GM19455 (cell line): ENCODE data around the gene RC3H2.
A peak's percentile ranks its signal among the peaks of the same experiment; 100 is the strongest.
"Not testable (repeated sequence)": the region's sequence is repeated elsewhere in the genome, so short reads cannot be mapped to it uniquely, and the experiment has no call there.

Source experiments
- ATAC-seq: cut with Tn5 transposase; IDR thresholded peaks from one replicate; pipeline ENCODE4 v1.9.1; 2021; ENCODE audit not compliant: unreplicated experiment

The RC3H2 gene

GRCh38 chr9:122922713-122923112, 17.6 kb upstream of the RC3H2 start:
- no peak for ATAC-seq

DNA sequence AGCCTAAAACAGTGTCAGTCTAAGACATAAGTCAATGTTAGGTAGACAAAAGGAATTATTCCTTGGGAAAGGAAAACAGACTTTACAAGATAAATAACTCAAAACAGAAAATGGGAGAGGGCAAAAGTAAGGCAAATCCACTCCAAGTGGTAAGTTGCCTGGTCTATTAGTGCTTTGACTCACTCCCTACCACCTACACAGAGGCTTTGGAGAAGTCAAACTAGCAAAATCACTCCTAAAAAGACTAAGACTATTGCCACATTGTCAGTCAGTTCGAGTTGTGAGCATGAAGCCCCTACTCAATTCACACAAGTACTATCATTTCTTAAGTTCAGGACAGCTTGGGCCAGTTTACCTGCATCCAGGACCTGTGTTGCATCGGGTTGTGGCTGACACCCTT, 13.2 kb upstream of the RC3H2 start:
- no peak for ATAC-seq

DNA sequence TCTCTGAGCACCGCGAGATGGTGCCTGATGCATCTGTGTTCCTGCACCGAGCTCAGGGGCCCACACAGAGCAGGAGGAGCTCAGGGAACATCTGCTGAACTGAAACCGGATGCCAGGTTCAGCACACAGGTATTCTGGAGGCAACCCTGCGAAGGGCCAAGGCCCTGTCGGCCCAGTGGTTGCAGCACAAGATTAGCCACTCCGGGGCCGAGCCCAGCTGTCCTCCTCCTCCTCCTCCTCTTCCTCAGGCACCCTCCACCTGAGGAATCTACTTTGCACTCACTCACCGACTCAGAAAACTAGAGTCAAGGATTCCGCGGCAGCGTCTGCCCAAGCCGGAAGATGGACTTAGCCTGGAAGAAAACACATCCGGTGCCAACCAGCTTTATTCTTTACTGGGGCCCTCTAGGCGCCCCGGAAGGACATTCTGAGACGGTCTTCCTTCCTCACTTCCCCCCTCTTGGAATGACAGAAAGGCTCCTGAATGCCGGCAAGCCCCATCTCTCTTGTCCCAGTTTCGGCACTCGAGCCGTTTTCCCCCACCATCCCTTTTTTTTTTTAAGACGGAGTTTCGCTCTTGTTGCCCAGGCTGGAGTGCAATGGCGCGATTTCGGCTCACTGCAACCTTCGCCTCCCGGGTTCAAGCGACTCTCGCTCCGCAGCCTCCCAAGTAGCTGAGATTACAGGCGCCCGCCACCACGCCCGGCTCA, 8.0 kb upstream of the RC3H2 start, which contains the start of gene ZBTB6:
ZBTB6 (minus strand) TSS at position 360 of the 710 bp plus-strand sequence. CDS start 1,251 bp downstream, outside the sequence.
- peak; percentile 95 for ATAC-seq

- ATAC-seq, result no peak
Measured at GRCh38 chr9:122912671-122912963, 7.5 kb upstream of the RC3H2 start.

GRCh38 chr9:122906122-122906521, 963 bp upstream of the RC3H2 start:
- ATAC-seq, result not testable (repeated sequence)

- ATAC-seq, result peak; percentile 23
Measured at GRCh38 chr9:122904466-122904822, 715 bp downstream of the RC3H2 start.

DNA sequence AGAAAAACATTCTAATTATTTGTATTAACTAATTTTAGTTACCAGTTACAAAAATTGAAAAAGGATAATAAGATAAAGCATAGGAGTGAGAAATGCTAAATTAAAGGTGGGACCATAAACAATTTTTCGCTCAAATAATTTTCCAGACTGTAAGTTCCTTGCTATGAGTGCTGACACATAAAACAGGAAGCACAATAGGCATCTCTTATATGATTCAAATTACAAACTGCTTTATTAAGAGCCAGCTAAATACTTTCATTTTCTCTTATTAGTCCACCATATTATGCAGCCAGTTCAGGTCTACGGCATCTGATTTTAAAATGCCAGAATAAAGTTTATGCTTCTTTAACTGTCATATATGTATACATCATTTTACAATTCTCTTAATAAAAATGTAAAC, 4.4 kb downstream of the RC3H2 start:
- ATAC-seq, result no peak

GRCh38 chr9:122897969-122898368, 7.2 kb downstream of the RC3H2 start:
- no peak for ATAC-seq

- ATAC-seq, result no peak
Measured at GRCh38 chr9:122888480-122888879, 16.7 kb downstream of the RC3H2 start.

DNA sequence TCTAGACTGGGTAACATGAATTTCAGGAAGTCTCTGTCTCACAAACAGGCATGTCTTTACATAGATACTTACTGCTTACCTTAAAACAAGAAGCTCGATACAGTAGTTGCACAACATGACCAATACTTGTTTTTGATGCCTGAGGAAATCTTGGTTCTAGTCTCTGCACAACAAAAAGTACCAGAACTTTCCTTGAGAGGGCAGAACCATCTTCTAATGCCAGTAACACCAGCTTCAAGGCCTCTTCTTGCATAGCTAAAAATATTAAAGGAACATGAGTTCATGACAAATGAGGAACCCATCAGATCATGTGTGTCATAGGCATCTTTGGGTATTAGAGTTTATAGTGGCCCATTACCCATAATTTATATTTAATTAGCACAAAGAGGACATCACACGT, 22.0 kb downstream of the RC3H2 start:
- no peak for ATAC-seq

DNA sequence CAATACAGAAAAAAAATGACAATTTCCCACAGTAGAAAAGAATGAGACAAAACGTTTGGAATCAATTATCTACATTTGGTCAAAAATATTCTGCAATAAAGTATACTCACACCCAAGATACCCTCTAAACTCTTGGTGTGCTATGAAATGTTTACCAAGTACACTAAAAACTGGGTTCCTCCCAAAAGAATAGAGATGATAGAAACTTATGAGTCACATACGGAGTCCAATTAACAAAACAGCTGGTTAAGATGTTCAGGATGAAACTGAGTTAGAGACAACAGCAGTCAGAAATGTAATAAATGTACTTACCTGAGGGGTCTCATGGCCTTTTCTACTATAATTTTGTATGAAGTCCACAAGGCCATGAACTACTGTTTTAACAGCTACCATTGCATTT, 25.7 kb downstream of the RC3H2 start:
- no peak for ATAC-seq

DNA sequence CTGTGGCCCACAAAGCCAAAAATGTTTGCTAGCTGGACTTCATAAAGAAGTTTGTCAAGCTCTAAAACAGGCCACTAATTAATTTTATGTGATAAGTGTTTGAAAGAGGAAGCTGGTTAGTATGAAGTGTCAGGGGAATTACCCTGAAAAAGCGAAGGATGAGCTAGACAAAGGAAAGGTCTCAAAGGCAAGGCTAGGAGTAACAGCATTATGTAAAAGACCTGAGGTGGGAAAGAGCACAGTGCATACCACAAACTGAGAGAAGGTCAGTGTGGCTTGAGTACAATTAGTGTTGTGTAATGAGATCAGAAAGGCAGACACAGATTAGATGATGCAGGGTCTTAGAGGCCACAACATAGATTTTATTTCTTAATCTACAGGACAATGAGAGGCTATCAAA, 29.6 kb downstream of the RC3H2 start:
- no peak for ATAC-seq

- not testable (repeated sequence) for ATAC-seq
Measured at GRCh38 chr9:122867276-122867675, 37.9 kb downstream of the RC3H2 start.

- ATAC-seq, result no peak
Measured at GRCh38 chr9:122866079-122866478, 39.1 kb downstream of the RC3H2 start.

DNA sequence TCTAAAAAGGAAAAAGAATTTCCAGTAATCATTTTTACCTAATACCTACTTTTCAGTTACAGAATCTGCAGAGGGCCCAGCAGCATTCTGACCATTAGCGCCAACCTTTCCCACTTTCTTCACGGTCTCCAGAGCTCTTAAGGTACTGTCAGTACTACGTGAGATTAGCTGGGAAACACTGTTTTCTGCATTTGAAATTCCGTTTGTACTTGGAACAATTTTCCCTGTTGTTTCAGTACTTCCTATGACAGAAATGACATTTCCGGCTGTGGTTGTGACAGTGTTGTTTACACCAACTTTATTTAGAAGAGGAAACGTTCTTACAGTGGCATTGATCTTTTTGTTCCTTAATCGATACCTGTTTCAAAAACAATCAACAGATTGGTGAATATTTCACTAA, 39.9 kb downstream of the RC3H2 start:
- no peak for ATAC-seq

- no peak for ATAC-seq
Measured at GRCh38 chr9:122863407-122863806, 41.8 kb downstream of the RC3H2 start.

DNA sequence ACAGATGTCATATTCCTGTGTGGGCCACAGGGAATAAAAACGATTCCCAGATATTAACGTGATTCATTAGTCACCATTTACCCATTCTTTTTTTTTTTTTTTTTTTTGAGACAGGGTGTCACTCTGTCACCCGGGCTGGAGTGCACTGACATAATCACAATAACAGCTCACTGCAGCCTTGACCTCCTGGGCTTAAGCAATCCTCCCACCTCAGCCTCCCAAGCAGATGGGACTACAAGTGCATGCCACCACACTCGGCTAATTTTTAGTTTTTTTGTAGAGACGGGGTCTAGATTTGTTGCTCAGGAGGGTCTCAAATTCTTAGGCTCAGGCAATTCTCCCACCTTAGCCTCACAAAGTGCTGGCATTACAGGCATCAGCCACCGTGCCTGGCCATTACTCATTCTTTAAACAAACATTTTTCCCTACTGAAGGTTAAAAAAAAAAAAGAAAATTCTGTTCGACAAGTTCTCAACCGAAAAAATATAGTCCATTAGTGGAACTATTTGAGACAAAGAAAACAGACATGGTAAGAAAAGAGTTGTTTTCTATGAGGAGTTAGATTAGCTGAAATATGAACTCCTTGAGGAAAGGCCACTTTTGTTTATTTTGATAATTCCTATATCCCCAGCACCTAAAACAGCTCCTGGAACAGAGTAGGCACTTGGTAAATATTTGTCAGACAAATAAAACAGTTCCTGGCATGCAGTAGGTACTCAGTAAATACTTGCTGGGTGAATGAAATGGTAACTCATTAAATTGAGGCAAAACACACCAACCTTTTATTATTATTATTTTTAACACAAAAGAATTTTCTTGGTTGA, 44.6 kb downstream of the RC3H2 start:
- no peak for ATAC-seq

- no peak for ATAC-seq
Measured at GRCh38 chr9:122857815-122858214, 47.3 kb downstream of the RC3H2 start.

DNA sequence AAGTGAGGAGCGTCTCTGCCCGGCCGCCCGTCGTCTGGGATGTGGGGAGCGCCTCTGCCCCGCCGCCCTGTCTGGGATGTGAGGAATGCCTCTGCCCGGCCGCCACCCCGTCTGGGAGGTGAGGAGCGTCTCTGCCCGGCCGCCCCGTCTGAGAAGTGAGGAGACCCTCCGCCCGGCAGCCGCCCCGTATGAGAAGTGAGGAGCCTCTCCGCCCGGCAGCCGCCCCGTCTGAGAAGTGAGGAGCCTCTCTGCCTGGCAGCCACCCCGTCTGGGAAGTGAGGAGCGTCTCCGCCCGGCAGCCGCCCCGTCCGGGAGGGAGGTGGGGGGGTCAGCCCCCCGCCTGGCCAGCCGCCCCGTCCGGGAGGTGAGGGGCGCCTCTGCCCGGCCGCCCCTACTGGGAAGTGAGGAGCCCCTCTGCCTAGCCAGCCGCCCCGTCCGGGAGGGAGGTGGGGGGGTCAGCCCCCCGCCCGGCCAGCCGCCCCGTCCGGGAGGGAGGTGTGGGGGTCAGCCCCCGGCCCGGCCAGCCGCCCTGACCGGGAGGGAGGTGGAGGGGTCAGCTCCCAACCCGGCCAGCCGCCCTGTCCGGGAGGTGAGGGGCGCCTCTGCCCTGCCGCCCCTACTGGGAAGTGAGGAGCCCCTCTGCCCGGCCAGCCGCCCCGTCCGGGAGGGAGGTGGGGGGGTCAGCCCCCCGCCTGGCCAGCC, 52.9 kb downstream of the RC3H2 start:
- ATAC-seq, result not testable (repeated sequence)

- ATAC-seq, result no peak
Measured at GRCh38 chr9:122848256-122848943, 56.8 kb downstream of the RC3H2 start.

DNA sequence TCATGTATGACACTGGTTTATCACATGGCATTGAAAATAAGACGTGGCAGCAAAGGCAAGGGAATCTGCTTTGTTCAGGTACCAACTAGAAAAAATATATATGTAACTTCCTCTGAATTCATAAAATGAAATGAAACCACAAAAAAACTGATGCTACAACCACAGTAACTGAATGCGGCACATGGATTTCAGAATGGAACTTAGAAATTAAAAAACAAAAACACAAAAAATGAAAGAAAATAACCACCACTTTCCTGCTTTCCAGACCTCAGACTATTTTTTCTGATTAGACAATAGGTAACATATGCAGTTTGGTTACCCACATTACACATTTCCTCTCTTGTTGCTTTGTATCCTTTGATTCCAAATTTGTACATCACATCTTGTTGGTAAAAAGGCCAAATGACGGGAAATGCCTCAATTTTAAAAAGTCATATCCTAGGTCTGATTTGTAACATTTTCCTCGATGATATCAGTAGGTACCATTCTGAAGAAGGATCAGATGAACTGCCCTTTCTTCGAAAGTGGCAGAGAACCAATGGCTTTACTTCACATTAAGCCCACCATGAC, 58.7 kb downstream of the RC3H2 start:
- ATAC-seq, result no peak
